ENCODE results near the gene SLC16A1.
"Not testable (repeated sequence)": the region's sequence is repeated elsewhere in the genome, so short reads cannot be mapped to it uniquely, and the experiment has no call there.

SLC16A1 gene, protein sequence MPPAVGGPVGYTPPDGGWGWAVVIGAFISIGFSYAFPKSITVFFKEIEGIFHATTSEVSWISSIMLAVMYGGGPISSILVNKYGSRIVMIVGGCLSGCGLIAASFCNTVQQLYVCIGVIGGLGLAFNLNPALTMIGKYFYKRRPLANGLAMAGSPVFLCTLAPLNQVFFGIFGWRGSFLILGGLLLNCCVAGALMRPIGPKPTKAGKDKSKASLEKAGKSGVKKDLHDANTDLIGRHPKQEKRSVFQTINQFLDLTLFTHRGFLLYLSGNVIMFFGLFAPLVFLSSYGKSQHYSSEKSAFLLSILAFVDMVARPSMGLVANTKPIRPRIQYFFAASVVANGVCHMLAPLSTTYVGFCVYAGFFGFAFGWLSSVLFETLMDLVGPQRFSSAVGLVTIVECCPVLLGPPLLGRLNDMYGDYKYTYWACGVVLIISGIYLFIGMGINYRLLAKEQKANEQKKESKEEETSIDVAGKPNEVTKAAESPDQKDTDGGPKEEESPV

GRCh38 chr1:112955773-112956543 is at the start of gene SLC16A1:
TSS of gene SLC16A1 (minus strand) at chr1:112956196. CDS start at chr1:112929308, 26,888 bp downstream.
- peak; percentile 79 to 92 (median 84) for DNase-seq (ENCODE audit: low read depth in 3 of 3)

- no peak for DNase-seq (ENCODE audit: low read depth in 3 of 3)
These were observed 48.0 kb upstream of the SLC16A1 start for GRCh38 chr1:113003751-113004690.

DNA sequence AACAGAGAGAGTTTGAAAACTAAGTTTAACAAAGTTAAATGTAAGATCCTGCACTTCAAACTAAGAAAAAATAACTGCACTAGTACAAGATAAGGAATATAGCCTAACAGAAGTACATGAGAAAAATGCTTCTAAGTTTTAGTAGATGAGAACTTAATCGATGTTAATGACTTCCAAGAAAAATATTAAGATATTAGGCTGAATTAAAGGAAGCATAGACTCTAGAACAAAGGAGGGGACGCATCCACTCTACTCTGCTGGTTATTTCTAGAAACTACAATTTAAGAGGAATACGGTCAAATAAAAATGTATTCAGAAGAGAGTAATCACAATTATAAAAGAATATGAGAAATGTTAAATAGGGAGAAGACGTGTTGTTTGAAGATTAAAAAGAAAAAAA is 46.3 kb upstream of the SLC16A1 start:
- no peak for DNase-seq (ENCODE audit: low read depth in 3 of 3)

- no peak for DNase-seq (ENCODE audit: low read depth in 3 of 3)
These were observed 42.7 kb upstream of the SLC16A1 start for GRCh38 chr1:112998592-112999235.

GRCh38 chr1:112997781-112998180 is 41.8 kb upstream of the SLC16A1 start:
- DNase-seq (ENCODE audit: low read depth in 3 of 3): no peak

GRCh38 chr1:112995890-112996289 is 39.9 kb upstream of the SLC16A1 start:
- no peak for DNase-seq (ENCODE audit: low read depth in 3 of 3)

- not testable (repeated sequence) for DNase-seq (ENCODE audit: low read depth in 3 of 3)
These were observed 39.0 kb upstream of the SLC16A1 start for GRCh38 chr1:112995021-112995420.

- no peak for DNase-seq (ENCODE audit: low read depth in 3 of 3)
These were observed 36.8 kb upstream of the SLC16A1 start for GRCh38 chr1:112992780-112993179.

DNA sequence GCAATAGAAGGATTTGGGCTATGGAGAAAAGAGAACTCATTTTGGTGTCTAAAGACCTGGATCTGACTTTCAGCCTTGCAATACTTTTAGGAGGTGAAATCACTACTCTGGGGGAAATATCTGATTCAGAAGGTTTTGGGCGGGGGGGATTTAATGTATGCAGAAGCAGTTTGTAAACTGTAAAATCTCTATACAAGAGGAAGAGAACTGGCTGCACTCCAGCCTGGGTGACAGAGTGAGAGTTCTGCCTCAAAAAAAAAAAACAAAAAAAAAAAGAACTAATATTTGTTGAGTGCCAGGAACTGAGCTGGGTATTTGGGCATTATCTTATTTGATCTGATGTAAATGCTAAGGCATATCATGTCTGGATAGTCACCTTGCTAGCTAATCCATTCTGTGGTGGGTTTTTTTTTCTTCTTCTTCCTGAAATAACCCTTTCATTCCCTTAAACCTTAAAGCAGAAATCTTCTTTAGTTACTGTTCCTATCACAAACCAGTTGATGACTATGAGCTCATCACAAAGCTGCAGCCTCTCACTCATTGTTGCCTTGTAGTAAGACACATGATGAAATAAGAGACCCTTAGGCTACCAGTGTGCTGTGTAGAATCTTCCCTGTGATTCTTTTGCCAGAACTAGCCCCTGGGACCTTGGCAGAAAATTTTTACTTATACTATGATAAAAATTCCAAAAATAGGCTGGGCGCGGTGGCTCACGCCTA is 35.6 kb upstream of the SLC16A1 start:
- DNase-seq (ENCODE audit: low read depth in 3 of 3): no peak

- no peak for DNase-seq (ENCODE audit: low read depth in 3 of 3)
These were observed 34.3 kb upstream of the SLC16A1 start for GRCh38 chr1:112990271-112990670.

- no peak for DNase-seq (ENCODE audit: low read depth in 3 of 3)
These were observed 32.4 kb upstream of the SLC16A1 start for GRCh38 chr1:112988367-112988766.

GRCh38 chr1:112985123-112985522 is 29.1 kb upstream of the SLC16A1 start:
- no peak for DNase-seq (ENCODE audit: low read depth in 3 of 3)

DNA sequence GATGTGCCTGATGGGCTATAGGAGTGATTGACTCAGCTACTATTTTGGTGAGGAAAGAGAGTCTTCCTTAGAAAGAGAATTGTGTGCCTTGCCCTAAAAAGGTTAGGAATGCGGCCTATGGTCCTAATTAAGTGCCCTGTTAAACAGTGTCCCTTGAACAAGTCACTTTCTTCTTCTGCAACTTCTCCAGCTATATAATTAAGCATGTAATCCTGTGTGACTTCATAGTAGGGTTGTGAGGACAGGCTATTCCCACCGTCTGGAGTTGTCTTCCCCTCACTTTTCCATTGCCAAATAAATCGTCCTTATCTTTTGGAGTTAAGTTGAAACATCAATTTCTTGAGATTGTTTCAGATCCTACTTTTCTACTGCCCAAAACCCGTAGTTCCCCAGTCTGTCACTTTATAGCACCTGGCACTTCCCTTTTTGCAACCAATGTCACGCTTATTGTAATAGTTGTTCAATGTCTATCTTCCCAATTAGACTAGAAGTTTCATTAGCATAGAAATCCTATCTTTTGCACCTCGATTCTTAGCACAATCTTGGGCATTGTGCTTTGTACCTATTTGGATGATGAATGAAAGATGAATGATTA is 27.6 kb upstream of the SLC16A1 start:
- DNase-seq (ENCODE audit: low read depth in 3 of 3): no peak

GRCh38 chr1:112982853-112983536 is 27.0 kb upstream of the SLC16A1 start:
- no peak for DNase-seq (ENCODE audit: low read depth in 3 of 3)

- DNase-seq (ENCODE audit: low read depth in 3 of 3): no peak
These were observed 26.3 kb upstream of the SLC16A1 start for GRCh38 chr1:112982328-112982727.

DNA sequence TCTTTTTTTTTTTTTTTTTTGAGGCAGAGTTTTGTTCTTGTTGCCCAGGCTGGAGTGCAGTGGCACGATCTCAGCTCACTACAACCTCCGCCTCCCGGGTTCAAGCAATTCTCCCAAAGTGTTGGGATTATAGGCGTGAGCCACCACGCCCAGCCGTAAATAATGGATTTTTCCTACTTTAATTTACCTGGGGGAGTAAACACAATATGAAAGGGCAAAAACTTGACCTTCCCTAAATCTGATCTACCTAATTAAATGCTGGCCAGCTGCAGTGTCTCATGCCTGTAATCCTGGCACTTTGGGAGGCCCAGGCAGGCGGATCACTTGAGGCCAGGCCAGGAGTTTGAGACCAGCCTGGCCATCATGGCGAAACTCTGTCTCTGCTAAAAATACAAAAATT is 25.8 kb upstream of the SLC16A1 start:
- DNase-seq (ENCODE audit: low read depth in 3 of 3): not testable (repeated sequence)

- DNase-seq (ENCODE audit: low read depth in 3 of 3): no peak
These were observed 25.4 kb upstream of the SLC16A1 start for GRCh38 chr1:112981426-112981825.

- DNase-seq (ENCODE audit: low read depth in 3 of 3): no peak
These were observed 19.3 kb upstream of the SLC16A1 start for GRCh38 chr1:112975336-112975735.

DNA sequence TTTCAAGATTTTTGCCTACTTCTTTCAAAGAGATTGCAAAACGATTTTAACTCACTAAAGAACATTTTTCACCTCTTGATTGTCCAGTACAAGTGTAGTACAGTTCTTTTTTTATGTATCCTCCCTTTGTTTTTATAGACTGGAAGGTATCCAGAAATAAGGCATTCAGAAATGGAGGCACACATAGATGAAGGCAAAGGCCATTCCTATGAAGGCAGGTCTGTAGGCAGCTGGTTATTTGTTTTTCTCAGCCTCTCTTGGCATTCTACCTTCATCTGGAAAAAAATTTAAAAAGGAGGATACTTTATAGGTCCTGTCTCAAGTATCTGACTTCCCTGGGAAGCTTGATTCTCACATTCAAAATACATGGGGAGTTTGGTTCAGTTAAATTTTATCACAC is 18.6 kb upstream of the SLC16A1 start:
- no peak for DNase-seq (ENCODE audit: low read depth in 3 of 3)

Measured in stimulated activated CD4-positive, alpha-beta T cell treated with anti-CD3 and anti-CD28 coated beads, TNF-alpha, amount 100 ng/mL, for 24 hours (primary cell).